Liver (tissue), 9 donors: Measurements from ENCODE around the gene DNAJC9. TPM values are rescaled to one million over a fixed set of nuclear protein-coding genes. Genes with fewer than 3 reads are reported as not detected.
A peak's percentile ranks its signal among the peaks of the same experiment; 100 is the strongest.

ENCODE experiments used
- DNase-seq: peaks from one replicate; pipeline ENCODE4 v3.0.0-alpha.2; 2017; ENCODE audit warnings: low spot score
- H3K27ac ChIP-seq, 2 donors: one replicate each; pipeline ENCODE4 v1.7.0; 2013; ENCODE audit warnings: inconsistent platforms in 2 of 2, low read length in 2 of 2, control low read depth in 1 of 2, low read depth in 1 of 2, mild to moderate bottlenecking in 1 of 2
- H3K27me3 ChIP-seq, 4 donors: one replicate each; pipeline versions ENCODE4 v1.6.1 to v1.7.0; 2013; ENCODE audit warnings: low read length in 3 of 4, inconsistent platforms in 1 of 4, mild to moderate bottlenecking in 1 of 4, moderate library complexity in 1 of 4; ENCODE audit not compliant: control insufficient read depth in 4 of 4, insufficient read depth in 4 of 4
- H3K36me3 ChIP-seq, 4 donors: one replicate each; pipeline versions ENCODE4 v1.6.1 to v1.7.0; 2013; ENCODE audit warnings: low read length in 3 of 4, mild to moderate bottlenecking in 3 of 4, low read depth in 1 of 4, moderate library complexity in 1 of 4; ENCODE audit not compliant: control insufficient read depth in 4 of 4, insufficient read depth in 3 of 4
- H3K4me1 ChIP-seq, 4 donors: one replicate each; pipeline versions ENCODE4 v1.6.1 to v1.7.0; 2013; ENCODE audit warnings: low read length in 3 of 4, mild to moderate bottlenecking in 3 of 4, moderate library complexity in 1 of 4; ENCODE audit not compliant: control insufficient read depth in 4 of 4, insufficient read depth in 4 of 4
- H3K4me3 ChIP-seq, 3 donors: one replicate each; pipeline versions ENCODE4 v1.6.1 to v1.7.0; 2013; ENCODE audit warnings: low read length in 3 of 3, control low read depth in 1 of 3, low read depth in 1 of 3, mild to moderate bottlenecking in 1 of 3
- H3K9ac ChIP-seq, 2 donors: one replicate each; pipeline ENCODE4 v1.7.0; 2013; ENCODE audit warnings: low read length in 2 of 2, mild to moderate bottlenecking in 2 of 2, moderate library complexity in 2 of 2, control low read depth in 1 of 2, low read depth in 1 of 2
- H3K9me3 ChIP-seq, 4 donors: one replicate each; pipeline versions ENCODE4 v1.6.1 to v1.7.0; 2013; ENCODE audit warnings: low read length in 3 of 4; ENCODE audit not compliant: control insufficient read depth in 4 of 4
- ATF3 ChIP-seq: IDR thresholded peaks from 2 replicates; pipeline ENCODE4 v1.6.1; 2016; ENCODE audit warnings: antibody characterized with exemption
- CTCF ChIP-seq: fragments of 150-350 bp; IDR thresholded peaks from 2 replicates; pipeline ENCODE4 v1.5.1; 2017; ENCODE audit warnings: improper control_type of control experiment, low read depth, low read length; ENCODE audit not compliant: missing input control
- EGR1 ChIP-seq, 2 donors: IDR thresholded peaks; 2 replicates each; pipeline ENCODE4 v1.6.1; 2016 to 2018; ENCODE audit warnings: antibody characterized with exemption in 2 of 2, low read depth in 2 of 2
- FOXA1 ChIP-seq: IDR thresholded peaks from 2 replicates; pipeline ENCODE4 v1.6.1; 2016; ENCODE audit warnings: antibody characterized with exemption
- FOXA2 ChIP-seq: IDR thresholded peaks from 2 replicates; pipeline ENCODE4 v1.6.1; 2016; ENCODE audit warnings: antibody characterized with exemption
- HNF4A ChIP-seq, 2 donors: conservative IDR thresholded peaks; 2 replicates each; pipeline ENCODE4 v1.6.1; 2016; ENCODE audit warnings: antibody characterized with exemption in 2 of 2, mild to moderate bottlenecking in 2 of 2
- JUND ChIP-seq, 2 donors: IDR thresholded peaks; 2 replicates each; pipeline ENCODE4 v1.6.1; 2016; ENCODE audit warnings: antibody characterized with exemption in 2 of 2
- MAX ChIP-seq: IDR thresholded peaks from 2 replicates; pipeline ENCODE4 v1.6.1; 2016; ENCODE audit warnings: antibody characterized with exemption
- NR2F2 ChIP-seq: IDR thresholded peaks from 2 replicates; pipeline ENCODE4 v1.6.1; 2016; ENCODE audit warnings: antibody characterized with exemption
- RAD21 ChIP-seq, 2 donors: IDR thresholded peaks; 2 replicates each; pipeline ENCODE4 v1.6.1; 2016; ENCODE audit warnings: antibody characterized with exemption in 2 of 2, mild to moderate bottlenecking in 2 of 2
- RXRA ChIP-seq, 2 donors: IDR thresholded peaks; 2 replicates each; pipeline ENCODE4 v1.6.1; 2017 to 2018; ENCODE audit warnings: antibody characterized with exemption in 2 of 2, mild to moderate bottlenecking in 1 of 2
- SP1 ChIP-seq: IDR thresholded peaks from 2 replicates; pipeline ENCODE4 v1.6.1; 2018; ENCODE audit warnings: antibody characterized with exemption, mild to moderate bottlenecking
- YY1 ChIP-seq: IDR thresholded peaks from 2 replicates; pipeline ENCODE4 v1.6.1; 2016; ENCODE audit warnings: antibody characterized with exemption, mild to moderate bottlenecking
- ZBTB33 ChIP-seq: IDR thresholded peaks from 2 replicates; pipeline ENCODE4 v1.6.1; 2016; ENCODE audit warnings: antibody characterized with exemption
- WGBS: extraction: QIAGEN DNeasy Blood & Tissue Kit; methylation state at CpG from one replicate; pipeline ENCODE4 v1.1.7; 2013; 5-methylcytosine and 5-hydroxymethylcytosine counted together
- polyA plus RNA-seq, 2 donors: library from polyadenylated mRNA; stranded (reverse) in 1 of 2; unstranded in 1 of 2; fragments of 200-250 nt in 1 of 2; fragments of >200 nt in 1 of 2; fragmentation: Nextera tagmentation in 1 of 2; extraction: Ambion mirVana in 1 of 2; gene quantifications; one replicate each; pipeline versions ENCODE4 v1.2.1 to v1.2.3, GENCODE V29; 2013 to 2015
- total RNA-seq, 2 donors: library from RNA; depleted of rRNA; stranded (reverse); fragments of >200 nt; gene quantifications; one replicate each; pipeline ENCODE4 v1.2.3, GENCODE V29; 2014
- donor health status: healthy.
- donor health status: healthy.
- donor health status: healthy.
- donor health status: healthy.
- donor health status: healthy.

Gene DNAJC9
- total and polyA plus RNA-seq, 4 donors = 4.1 to 45.5 (median 9.9) TPM

GRCh38 chr10:73218431-73219191 lies 28.4 kb downstream of the DNAJC9 start:
- peaks cover 0 to 7% (median 3%) of the 10 kb centered on the region in 4 donors for H3K4me1 ChIP-seq
- H3K27me3 ChIP-seq = no peaks in the 10 kb centered on the region
- no peak for DNase-seq
- H3K4me3 ChIP-seq = no peak overlapping the region
- peaks cover 0 to 16% (median 10%) of the 10 kb centered on the region in 4 donors for H3K36me3 ChIP-seq
- H3K9me3 ChIP-seq = no peaks in the 10 kb centered on the region
- WGBS = 85% methylated on average over 2 of the region's 2 CpGs
- peak; percentile 33 for TF ChIP-seq CTCF
- TF ChIP-seq RAD21 (IDR thresholded peaks at IDR 0.05) = peak; percentile 35 to 77
- no peak for TF ChIP-seq JUND (IDR thresholded peaks at IDR 0.05)
- no peak overlapping the region for H3K9ac ChIP-seq
- no peak overlapping the region for H3K27ac ChIP-seq

GRCh38 chr10:73217628-73218027 lies 29.4 kb downstream of the DNAJC9 start:
- no peak for TF ChIP-seq EGR1 (IDR thresholded peaks at IDR 0.05; ENCODE audit: low read depth in 2 of 2)
- TF ChIP-seq YY1 = no peak
- TF ChIP-seq ATF3 = no peak
- TF ChIP-seq JUND (IDR thresholded peaks at IDR 0.05) = no peak
- TF ChIP-seq RXRA (IDR thresholded peaks at IDR 0.05) = no peak
- no peak for TF ChIP-seq NR2F2
- no peak for TF ChIP-seq CTCF
- no peak for TF ChIP-seq MAX
- no peak for TF ChIP-seq SP1
- no peak for TF ChIP-seq RAD21 (IDR thresholded peaks at IDR 0.05)
- no peak for TF ChIP-seq FOXA1
- TF ChIP-seq ZBTB33 = no peak
- TF ChIP-seq HNF4A (conservative IDR thresholded peaks at IDR 0.05) = no peak
- no peak for TF ChIP-seq FOXA2
- no peak overlapping the region for H3K9ac ChIP-seq
- peaks cover 0 to 7% (median 4%) of the 10 kb centered on the region in 4 donors for H3K4me1 ChIP-seq
- no peaks in the 10 kb centered on the region for H3K27me3 ChIP-seq
- H3K27ac ChIP-seq = no peak overlapping the region
- WGBS = 96% methylated on average over 2 of the region's 2 CpGs
- no peak for DNase-seq
- no peaks in the 10 kb centered on the region for H3K9me3 ChIP-seq
- peaks cover 0 to 16% (median 10%) of the 10 kb centered on the region in 4 donors for H3K36me3 ChIP-seq
- H3K4me3 ChIP-seq = no peak overlapping the region
